Lower leg skin (tissue), 3 donors: ENCODE results near the gene OPTC.

Experiments
- POLR2A ChIP-seq, 2 donors: fragments of 450-650 bp; IDR thresholded peaks; one replicate each; pipeline ENCODE4 v1.6.1; 2016 to 2017; ENCODE audit warnings: antibody characterized with exemption in 2 of 2, mild to moderate bottlenecking in 1 of 2, moderate library complexity in 1 of 2
- TF ChIP-seq, protein P1 (sequence below), 3 donors: fragments of 450-650 bp; IDR thresholded peaks; one replicate each; pipeline ENCODE4 v1.5.1; 2016; ENCODE audit warnings: antibody characterized with exemption in 3 of 3, mild to moderate bottlenecking in 3 of 3, moderate library complexity in 2 of 3

DNA sequence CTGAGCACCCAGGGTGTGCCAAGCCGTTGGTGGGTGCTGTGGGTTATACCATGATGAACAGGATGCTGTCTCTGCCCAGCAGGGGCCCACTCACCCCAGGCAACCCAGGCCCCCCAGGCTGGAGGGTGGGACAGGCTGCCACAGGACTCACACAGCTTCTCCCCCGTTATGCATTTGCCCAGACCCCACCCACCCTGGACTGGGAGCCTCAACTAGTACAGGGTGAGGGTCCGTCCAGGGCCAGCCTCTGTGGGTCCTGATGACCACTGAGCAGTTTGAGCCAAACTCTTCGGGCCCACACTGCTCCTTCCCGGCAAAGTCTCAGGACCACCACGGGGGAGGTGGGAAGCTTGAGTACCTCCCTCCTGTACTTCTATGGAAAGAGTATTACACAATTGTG lies 22.1 kb upstream of the OPTC start:
- TF ChIP-seq, protein P1, sequence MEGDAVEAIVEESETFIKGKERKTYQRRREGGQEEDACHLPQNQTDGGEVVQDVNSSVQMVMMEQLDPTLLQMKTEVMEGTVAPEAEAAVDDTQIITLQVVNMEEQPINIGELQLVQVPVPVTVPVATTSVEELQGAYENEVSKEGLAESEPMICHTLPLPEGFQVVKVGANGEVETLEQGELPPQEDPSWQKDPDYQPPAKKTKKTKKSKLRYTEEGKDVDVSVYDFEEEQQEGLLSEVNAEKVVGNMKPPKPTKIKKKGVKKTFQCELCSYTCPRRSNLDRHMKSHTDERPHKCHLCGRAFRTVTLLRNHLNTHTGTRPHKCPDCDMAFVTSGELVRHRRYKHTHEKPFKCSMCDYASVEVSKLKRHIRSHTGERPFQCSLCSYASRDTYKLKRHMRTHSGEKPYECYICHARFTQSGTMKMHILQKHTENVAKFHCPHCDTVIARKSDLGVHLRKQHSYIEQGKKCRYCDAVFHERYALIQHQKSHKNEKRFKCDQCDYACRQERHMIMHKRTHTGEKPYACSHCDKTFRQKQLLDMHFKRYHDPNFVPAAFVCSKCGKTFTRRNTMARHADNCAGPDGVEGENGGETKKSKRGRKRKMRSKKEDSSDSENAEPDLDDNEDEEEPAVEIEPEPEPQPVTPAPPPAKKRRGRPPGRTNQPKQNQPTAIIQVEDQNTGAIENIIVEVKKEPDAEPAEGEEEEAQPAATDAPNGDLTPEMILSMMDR (IDR thresholded peaks at IDR 0.05), result no peak
- no peak for TF ChIP-seq POLR2A (IDR thresholded peaks at IDR 0.05)
